HepG2 (cell line): ENCODE measurements around the gene TEAD1. TPM values are rescaled to one million over a fixed set of nuclear protein-coding genes. Genes with fewer than 3 reads are reported as not detected.
A peak's percentile ranks its signal among the peaks of the same experiment; 100 is the strongest.

ENCODE experiments used
- ATAC-seq: fragments of 200-7000 bp; cut with Tn5 transposase; 3 replicates; pipeline ENCODE4 v1.9.1; 2020; ENCODE audit warnings: mild to moderate bottlenecking, moderate library complexity
- BruUV-seq: library from RNA; stranded (reverse); fragments of 400-500 nt; replicated peaks from 2 replicates; lab custom pipeline; 2021; lab: Mats Ljungman, UMichigan
- CTCF ChIA-PET: fragments of 300-600 bp; formaldehyde crosslinking; extraction: SDS; loops from one replicate; lab custom pipeline; 2021; ENCODE audit warnings: low total read pairs, inconsistent platforms, low intra/inter-chr PET ratio; lab: Yijun Ruan, JAX
- POLR2A ChIA-PET: fragments of 350-600 bp; sonication (Branson Sonifier 250); formaldehyde crosslinking; loops from one replicate; lab custom pipeline; 2020; ENCODE audit warnings: antibody characterized with exemption, inconsistent platforms; lab: Yijun Ruan, JAX
- DNase-seq: peaks from one replicate; pipeline ENCODE4 v3.0.0-alpha.2; 2015; ENCODE audit warnings: low spot score
- FAIRE-seq: peaks from 3 replicates; lab custom pipeline; 2011; peaks lifted over from hg19 to GRCh38; lab: Jason Lieb, UNC
- H2AFZ ChIP-seq: one replicate; pipeline ENCODE4 v1.6.1; 2011; ENCODE audit warnings: low read length, inconsistent platforms
- H3K27ac ChIP-seq: fragments of 300-600 bp; 3 replicates; pipeline ENCODE4 v1.8.0; 2011; ENCODE audit warnings: mixed run types, mild to moderate bottlenecking, mixed read lengths, low read length, inconsistent platforms; ENCODE audit not compliant: insufficient read depth; ENCODE audit errors: extremely low read length
- H3K27me3 ChIP-seq, 2 experiments: fragments of 200-600 bp in 1 of 2; 2 replicates in 1 of 2; 3 replicates in 1 of 2; pipeline versions ENCODE4 v1.6.0 to v1.8.0; 2011; ENCODE audit warnings: low read length in 2 of 2, mild to moderate bottlenecking in 2 of 2, moderate library complexity in 2 of 2, inconsistent platforms in 1 of 2; ENCODE audit not compliant: insufficient read depth in 2 of 2, control insufficient read depth in 1 of 2
- H3K36me3 ChIP-seq, 2 experiments: fragments of 200-600 bp in 1 of 2; replicated peaks in 1 of 2; 2 replicates in 1 of 2; 3 replicates in 1 of 2; pipeline versions ENCODE4 v1.5.1 to v1.8.0; 2011; ENCODE audit warnings: low read length in 2 of 2, inconsistent platforms in 1 of 2; ENCODE audit not compliant: insufficient read depth in 2 of 2, control insufficient read depth in 1 of 2
- H3K4me1 ChIP-seq: 2 replicates; pipeline ENCODE4 v1.5.1; 2012; ENCODE audit warnings: low read length, inconsistent platforms; ENCODE audit not compliant: insufficient read depth
- H3K4me2 ChIP-seq: 2 replicates; pipeline ENCODE4 v1.6.0; 2011; ENCODE audit warnings: low read depth, low read length, inconsistent platforms
- H3K4me3 ChIP-seq, 3 experiments: fragments of 200-600 bp in 1 of 3; sonication (generic), shearing (Covaris generic) in 1 of 3; replicated peaks in 1 of 3; 2 replicates each; pipeline ENCODE4 v1.5.1; 2011 to 2016; ENCODE audit warnings: low read length in 3 of 3, inconsistent platforms in 2 of 3, low read depth in 2 of 3, mild to moderate bottlenecking in 2 of 3, control low read depth in 1 of 3, mixed read lengths in 1 of 3; ENCODE audit not compliant: insufficient read depth in 1 of 3
- H3K79me2 ChIP-seq: one replicate; pipeline ENCODE4 v1.6.1; 2011; ENCODE audit warnings: low read length, inconsistent platforms; ENCODE audit not compliant: insufficient read depth
- H3K9ac ChIP-seq: 2 replicates; pipeline ENCODE4 v1.6.0; 2011; ENCODE audit warnings: mild to moderate bottlenecking, low read depth, low read length, inconsistent platforms; ENCODE audit not compliant: insufficient read depth
- H3K9me3 ChIP-seq: 2 replicates; pipeline ENCODE4 v1.5.1; 2012; ENCODE audit warnings: mild to moderate bottlenecking, low read length
- H4K20me1 ChIP-seq: 2 replicates; pipeline ENCODE4 v1.6.0; 2011; ENCODE audit warnings: inconsistent platforms, mild to moderate bottlenecking, low read length, moderate library complexity; ENCODE audit not compliant: insufficient read depth
- CAMTA2 ChIP-seq: sonication (generic); formaldehyde crosslinking; IDR thresholded peaks from 2 replicates; pipeline ENCODE4 v1.4.0; 2020; ENCODE audit warnings: mild to moderate bottlenecking, missing genetic modification reagents, borderline replicate concordance
- PHF5A ChIP-seq: IDR thresholded peaks from one replicate; pipeline ENCODE4 v1.6.1; 2018; ENCODE audit warnings: low read depth, missing genetic modification reagents; ENCODE audit not compliant: unreplicated experiment
- SMARCE1 ChIP-seq: fragments of 450-650 bp; IDR thresholded peaks from 2 replicates; pipeline ENCODE4 v1.6.1; 2017; ENCODE audit warnings: borderline replicate concordance
- SMC3 ChIP-seq: IDR thresholded peaks from 2 replicates; pipeline ENCODE4 v1.6.1; 2011; ENCODE audit warnings: low read length, improper control_type of control experiment
- SRF ChIP-seq: IDR thresholded peaks from 2 replicates; pipeline ENCODE4 v1.6.1; 2011; ENCODE audit warnings: mild to moderate bottlenecking, low read depth, low read length, moderate library complexity
- SUZ12 ChIP-seq: fragments of 150-350 bp; IDR thresholded peaks from 2 replicates; pipeline ENCODE4 v1.6.1; 2014; ENCODE audit warnings: low read depth, low read length
- YY1 ChIP-seq: IDR thresholded peaks from 2 replicates; pipeline ENCODE4 v1.6.1; 2011; ENCODE audit warnings: low read length, low read depth, moderate library complexity, mild to moderate bottlenecking; ENCODE audit not compliant: insufficient read depth, insufficient replicate concordance
- ZNF430 ChIP-seq: sonication (generic); formaldehyde crosslinking; IDR thresholded peaks from 2 replicates; pipeline ENCODE4 v1.9.0; 2021; ENCODE audit warnings: mild to moderate bottlenecking, missing genetic modification reagents
- ZNF557 ChIP-seq: sonication (generic); formaldehyde crosslinking; IDR thresholded peaks from 2 replicates; pipeline ENCODE4 v1.4.0; 2020; ENCODE audit warnings: missing genetic modification reagents
- ZNF891 ChIP-seq: sonication (generic); formaldehyde crosslinking; IDR thresholded peaks from 2 replicates; pipeline ENCODE4 v1.5.0; 2020; ENCODE audit warnings: mild to moderate bottlenecking, missing genetic modification reagents
- ZSCAN21 ChIP-seq: sonication (generic); formaldehyde crosslinking; IDR thresholded peaks from 2 replicates; pipeline ENCODE4 v1.8.0; 2022; ENCODE audit warnings: mild to moderate bottlenecking, missing genetic modification reagents, moderate library complexity, borderline replicate concordance
- WGBS: methylation state at CpG from one replicate; pipeline ENCODE4 v1.1.6; 2017; ENCODE audit warnings: low lambda C conversion rate; 5-methylcytosine and 5-hydroxymethylcytosine counted together
- in situ Hi-C: cut with HindIII; loops from 2 replicates; pipeline ENCODE4 v1.10.0; 2017; ENCODE audit warnings: low pct_unique_long_range_greater_than_20kb; ENCODE audit not compliant: extremely low pct_ligation_motif_present
- intact Hi-C: fragments of 100-400 bp; cut with micrococcal nuclease; formaldehyde crosslinking; loops from one replicate; pipeline ENCODE4 v1.10.0; 2022; ENCODE audit not compliant: unreplicated experiment
- polyA plus RNA-seq, 8 experiments: library from polyadenylated mRNA; depleted of rRNA in 3 of 8; stranded (reverse) in 7 of 8; unstranded in 1 of 8; fragments of >200 nt; fragmentation: Illumina TruSeq in 4 of 8; extraction: Trizol in 4 of 8; gene quantifications; 2 replicates each; pipeline versions ENCODE4 v1.2.1 to v1.2.3, GENCODE V29; 2011 to 2016; ENCODE audit warnings: low read depth in 4 of 8, missing spikeins in 1 of 8, mixed read lengths in 1 of 8; ENCODE audit not compliant: insufficient read depth in 1 of 8
- total RNA-seq, 5 experiments: library from RNA; depleted of rRNA; stranded (reverse); fragments of >200 nt; fragmentation: Illumina TruSeq; extraction: Trizol; gene quantifications; 2 replicates each; pipeline ENCODE4 v1.2.3, GENCODE V29; 2016; ENCODE audit warnings: low read depth in 1 of 5
- TF ChIP-seq, protein P1 (sequence below): sonication (generic); formaldehyde crosslinking; IDR thresholded peaks from 2 replicates; pipeline ENCODE4 v1.5.0; 2020; ENCODE audit warnings: mild to moderate bottlenecking, missing genetic modification reagents
- TF ChIP-seq, protein P2 (sequence below): sonication (generic); formaldehyde crosslinking; IDR thresholded peaks from 2 replicates; pipeline ENCODE4 v1.5.1; 2020; ENCODE audit warnings: mild to moderate bottlenecking, missing genetic modification reagents, moderate library complexity

Gene TEAD1
- total and polyA plus RNA-seq, 2 of the 13 experiments (the other 11 are each of a cell fraction or from before 2014, with no cell fraction given): 20.1 to 30.5 TPM

GRCh38 chr11:12983336-12983735, 309.1 kb downstream of the TEAD1 start:
- intact Hi-C loops: no loop called here
- Histone ChIP-seq H3K4me3 (no peak overlapping the region), H3K79me2 (no peaks in the 10 kb centered on the region), H3K27ac (no peak overlapping the region), H3K4me1 (peaks cover 34% of the 10 kb centered on the region), H4K20me1 (no peaks in the 10 kb centered on the region), H3K4me2 (peak overlapping the region; percentile 51), H3K36me3 (no peaks in the 10 kb centered on the region), H2AFZ (no peak overlapping the region), H3K9me3 (no peaks in the 10 kb centered on the region), H3K27me3 (no peaks in the 10 kb centered on the region), H3K9ac (no peak overlapping the region)
- in situ Hi-C loops: no loop called here
- FAIRE-seq (no peak), DNase-seq (peak; percentile 41), ATAC-seq (peak; percentile 83)
- BruUV-seq: no TSS peak
- peak; percentile 1; the same call in 1 of the 2 replicates for TF ChIP-seq SMC3
- no peak for TF ChIP-seq ZNF557 (CRISPR knock-in tag)
- 20% methylated on average over 7 of the region's 7 CpGs for WGBS
- POLR2A ChIA-PET: no interaction called here
- CTCF ChIA-PET: no interaction called here

DNA sequence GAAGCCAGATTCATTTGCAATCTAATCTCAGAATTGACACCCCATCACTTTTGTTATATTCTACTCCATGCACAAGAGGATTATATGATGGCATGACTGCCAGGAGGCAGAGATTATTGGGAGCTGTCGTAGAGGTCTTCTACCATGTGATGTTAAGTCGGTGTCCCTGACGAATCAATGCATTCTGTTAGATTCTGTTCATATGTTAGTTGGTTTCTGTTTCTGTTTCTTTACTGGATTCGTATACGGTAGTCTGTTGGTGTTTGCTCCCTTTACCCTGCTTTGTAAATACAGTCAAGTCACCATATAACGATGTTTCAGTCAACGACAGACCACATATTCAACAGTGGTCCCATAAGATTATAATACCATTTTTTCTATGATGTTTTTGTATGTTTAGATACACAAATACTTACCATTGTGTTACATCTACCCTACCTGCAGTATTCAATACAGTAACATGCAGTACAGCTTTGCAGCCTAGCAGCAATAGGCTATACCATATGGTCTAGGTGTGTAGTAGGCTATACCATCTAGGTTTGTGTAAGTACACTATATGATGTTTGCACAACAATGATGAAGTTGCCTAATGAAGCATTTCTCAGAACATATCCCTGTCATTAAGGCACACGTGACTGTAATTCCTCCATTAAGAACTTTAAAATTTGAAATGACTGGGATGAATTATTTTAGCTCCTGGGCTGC, 312.1 kb downstream of the TEAD1 start:
- no peak for DNase-seq
- no peaks in the 10 kb centered on the region for H3K9me3 ChIP-seq
- H3K4me2 ChIP-seq: no peak overlapping the region
- 80% methylated on average over 8 of the region's 8 CpGs for WGBS
- no TSS peak for BruUV-seq
- ATAC-seq: no peak
- H3K4me3 ChIP-seq: no peak overlapping the region
- H3K4me1 ChIP-seq: peaks cover 17% of the 10 kb centered on the region
- no peaks in the 10 kb centered on the region for H3K27me3 ChIP-seq
- FAIRE-seq: no peak
- POLR2A ChIA-PET: no interaction called here
- H4K20me1 ChIP-seq: no peaks in the 10 kb centered on the region
- H2AFZ ChIP-seq: no peak overlapping the region
- H3K79me2 ChIP-seq: no peaks in the 10 kb centered on the region
- no peak overlapping the region for H3K9ac ChIP-seq
- intact Hi-C loops: no loop called here
- in situ Hi-C loops: no loop called here
- H3K27ac ChIP-seq: no peak overlapping the region
- CTCF ChIA-PET: no interaction called here
- no peaks in the 10 kb centered on the region for H3K36me3 ChIP-seq
- no peak for TF ChIP-seq ZSCAN21 (CRISPR knock-in tag)
- TF ChIP-seq ZNF430 (CRISPR knock-in tag): no peak
- no peak for TF ChIP-seq YY1
- TF ChIP-seq, protein P1, sequence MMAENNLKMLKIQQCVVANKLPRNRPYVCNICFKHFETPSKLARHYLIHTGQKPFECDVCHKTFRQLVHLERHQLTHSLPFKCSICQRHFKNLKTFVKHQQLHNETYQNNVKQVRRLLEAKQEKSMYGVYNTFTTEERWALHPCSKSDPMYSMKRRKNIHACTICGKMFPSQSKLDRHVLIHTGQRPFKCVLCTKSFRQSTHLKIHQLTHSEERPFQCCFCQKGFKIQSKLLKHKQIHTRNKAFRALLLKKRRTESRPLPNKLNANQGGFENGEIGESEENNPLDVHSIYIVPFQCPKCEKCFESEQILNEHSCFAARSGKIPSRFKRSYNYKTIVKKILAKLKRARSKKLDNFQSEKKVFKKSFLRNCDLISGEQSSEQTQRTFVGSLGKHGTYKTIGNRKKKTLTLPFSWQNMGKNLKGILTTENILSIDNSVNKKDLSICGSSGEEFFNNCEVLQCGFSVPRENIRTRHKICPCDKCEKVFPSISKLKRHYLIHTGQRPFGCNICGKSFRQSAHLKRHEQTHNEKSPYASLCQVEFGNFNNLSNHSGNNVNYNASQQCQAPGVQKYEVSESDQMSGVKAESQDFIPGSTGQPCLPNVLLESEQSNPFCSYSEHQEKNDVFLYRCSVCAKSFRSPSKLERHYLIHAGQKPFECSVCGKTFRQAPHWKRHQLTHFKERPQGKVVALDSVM (CRISPR knock-in tag): no peak
- TF ChIP-seq SUZ12: no peak
- no peak for TF ChIP-seq ZNF891
- no peak for TF ChIP-seq CAMTA2 (CRISPR knock-in tag)
- no peak for TF ChIP-seq PHF5A (CRISPR knock-in tag)
- TF ChIP-seq SMARCE1: no peak
- TF ChIP-seq, protein P2, sequence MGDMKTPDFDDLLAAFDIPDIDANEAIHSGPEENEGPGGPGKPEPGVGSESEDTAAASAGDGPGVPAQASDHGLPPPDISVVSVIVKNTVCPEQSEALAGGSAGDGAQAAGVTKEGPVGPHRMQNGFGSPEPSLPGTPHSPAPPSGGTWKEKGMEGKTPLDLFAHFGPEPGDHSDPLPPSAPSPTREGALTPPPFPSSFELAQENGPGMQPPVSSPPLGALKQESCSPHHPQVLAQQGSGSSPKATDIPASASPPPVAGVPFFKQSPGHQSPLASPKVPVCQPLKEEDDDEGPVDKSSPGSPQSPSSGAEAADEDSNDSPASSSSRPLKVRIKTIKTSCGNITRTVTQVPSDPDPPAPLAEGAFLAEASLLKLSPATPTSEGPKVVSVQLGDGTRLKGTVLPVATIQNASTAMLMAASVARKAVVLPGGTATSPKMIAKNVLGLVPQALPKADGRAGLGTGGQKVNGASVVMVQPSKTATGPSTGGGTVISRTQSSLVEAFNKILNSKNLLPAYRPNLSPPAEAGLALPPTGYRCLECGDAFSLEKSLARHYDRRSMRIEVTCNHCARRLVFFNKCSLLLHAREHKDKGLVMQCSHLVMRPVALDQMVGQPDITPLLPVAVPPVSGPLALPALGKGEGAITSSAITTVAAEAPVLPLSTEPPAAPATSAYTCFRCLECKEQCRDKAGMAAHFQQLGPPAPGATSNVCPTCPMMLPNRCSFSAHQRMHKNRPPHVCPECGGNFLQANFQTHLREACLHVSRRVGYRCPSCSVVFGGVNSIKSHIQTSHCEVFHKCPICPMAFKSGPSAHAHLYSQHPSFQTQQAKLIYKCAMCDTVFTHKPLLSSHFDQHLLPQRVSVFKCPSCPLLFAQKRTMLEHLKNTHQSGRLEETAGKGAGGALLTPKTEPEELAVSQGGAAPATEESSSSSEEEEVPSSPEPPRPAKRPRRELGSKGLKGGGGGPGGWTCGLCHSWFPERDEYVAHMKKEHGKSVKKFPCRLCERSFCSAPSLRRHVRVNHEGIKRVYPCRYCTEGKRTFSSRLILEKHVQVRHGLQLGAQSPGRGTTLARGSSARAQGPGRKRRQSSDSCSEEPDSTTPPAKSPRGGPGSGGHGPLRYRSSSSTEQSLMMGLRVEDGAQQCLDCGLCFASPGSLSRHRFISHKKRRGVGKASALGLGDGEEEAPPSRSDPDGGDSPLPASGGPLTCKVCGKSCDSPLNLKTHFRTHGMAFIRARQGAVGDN: no peak
- TF ChIP-seq SRF: no peak
